Stimulated activated CD8-positive, alpha-beta memory T cell treated with anti-CD3 and anti-CD28 coated beads, Interleukin-4, amount 100 ng/mL, for 24 hours (primary cell): Measurements from ENCODE around the gene FZD7.

Experiments used
- DNase-seq: peaks from one replicate; pipeline ENCODE4 v3.0.0-alpha.2; 2020; ENCODE audit warnings: low read depth

The FZD7 gene

DNA sequence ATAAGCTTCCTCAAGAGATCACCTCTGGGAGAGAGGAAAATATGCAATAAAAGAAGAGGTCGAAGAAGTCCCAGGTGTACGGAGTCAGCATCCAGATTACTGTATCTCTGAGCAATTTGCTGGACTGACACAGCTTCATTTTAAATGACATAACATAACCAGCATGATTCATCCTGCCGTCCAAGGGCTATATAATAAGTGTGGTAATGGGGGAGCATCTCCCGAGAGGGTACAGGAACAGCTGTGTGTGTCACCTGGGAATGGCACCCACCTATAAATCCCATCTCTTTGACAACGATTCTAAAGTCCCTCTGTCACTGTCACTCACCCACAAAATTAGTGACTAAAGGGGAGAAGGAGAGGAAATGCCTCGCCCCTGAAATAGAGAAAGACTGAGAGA, 19.3 kb upstream of the FZD7 start:
- no peak for DNase-seq

DNA sequence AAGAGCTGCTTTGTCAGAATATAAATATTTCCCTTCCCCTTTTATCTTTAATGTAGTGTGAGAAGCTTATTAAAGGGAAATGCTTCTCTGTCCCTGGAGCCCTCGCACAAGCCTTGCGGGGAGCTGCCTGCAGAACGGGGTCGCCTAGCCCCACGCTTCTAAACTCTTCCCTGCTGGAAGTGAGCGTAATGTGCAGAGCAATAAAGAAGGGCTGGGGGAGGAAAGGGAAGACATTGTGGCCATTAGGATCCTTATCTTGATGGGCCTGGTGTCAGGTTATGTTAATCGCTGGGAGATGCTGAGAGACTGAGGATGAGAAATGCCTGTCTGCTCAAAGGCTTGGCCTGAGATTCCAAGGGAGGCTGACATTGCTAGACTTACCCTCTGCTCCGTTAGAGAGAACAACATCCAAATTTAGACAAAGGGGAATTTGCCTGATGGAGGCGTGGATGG, 18.9 kb upstream of the FZD7 start:
- DNase-seq: no peak

DNA sequence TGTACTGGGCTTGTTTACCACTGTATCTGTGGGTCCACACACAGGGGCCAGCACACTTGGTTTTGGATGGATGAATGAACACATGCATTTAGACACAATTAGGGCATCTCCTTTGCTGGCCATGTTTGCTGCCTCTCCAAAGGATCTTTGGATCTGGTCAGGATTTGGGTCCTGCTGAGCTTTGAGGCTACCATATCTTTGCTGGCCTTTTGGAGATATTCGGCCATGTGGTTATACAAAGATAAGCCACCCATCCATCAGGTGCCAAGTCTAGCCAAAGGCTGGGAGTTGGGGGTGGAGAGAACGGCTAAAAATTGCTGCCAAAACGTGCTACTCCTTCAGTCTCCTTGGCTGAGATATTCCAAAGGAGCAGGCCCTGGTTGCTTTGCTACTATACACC, 18.2 kb upstream of the FZD7 start:
- DNase-seq: no peak

DNA sequence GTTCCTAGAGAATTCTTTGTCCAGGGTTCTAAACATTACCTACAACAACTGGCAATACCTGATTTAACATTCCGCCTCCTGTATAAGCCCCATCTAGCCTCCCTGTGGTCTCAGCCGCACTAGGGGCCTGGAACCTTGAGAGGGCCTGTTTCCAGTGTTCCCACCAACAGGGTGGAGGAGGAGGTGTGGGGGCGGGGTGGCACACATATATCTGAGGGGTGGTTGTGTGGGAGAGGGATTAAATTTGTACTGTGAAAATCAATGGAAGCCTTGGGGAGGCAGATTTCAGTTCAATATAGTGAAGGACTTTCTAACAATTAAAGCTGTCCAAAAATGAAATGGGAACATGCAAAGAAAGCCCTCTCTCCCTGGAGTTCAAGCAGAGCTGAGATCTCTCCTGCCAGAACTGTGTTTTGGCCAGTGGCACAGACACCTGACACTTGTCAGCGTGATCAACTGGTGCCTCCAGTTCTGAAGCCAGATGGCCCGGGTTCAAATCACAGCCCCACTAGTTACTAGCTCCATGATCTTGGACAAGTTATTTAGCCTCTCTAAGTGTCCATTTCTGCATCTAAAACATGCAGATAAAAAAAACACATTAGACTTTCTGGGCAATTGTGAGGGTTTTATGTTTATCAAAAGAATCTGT, 17.0 kb upstream of the FZD7 start:
- DNase-seq: no peak

DNA sequence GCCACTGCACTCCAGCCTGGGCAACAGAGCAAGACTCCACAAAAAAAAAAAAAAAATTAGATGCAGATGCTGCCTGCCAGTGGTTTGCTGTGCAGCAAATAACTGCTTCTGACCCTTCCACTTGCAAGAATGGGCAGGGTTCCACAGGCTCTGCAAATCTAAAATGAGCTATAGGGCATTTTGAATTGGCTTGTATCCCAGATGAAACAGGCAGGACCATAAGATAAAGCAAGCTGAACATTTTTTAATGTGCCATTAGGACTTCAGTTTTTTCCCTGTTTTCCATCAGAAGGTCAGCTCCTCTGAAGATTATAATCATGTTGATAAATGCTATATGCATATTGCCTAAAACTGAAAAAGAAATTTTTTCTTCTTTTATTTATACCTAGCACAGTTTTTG, 15.7 kb upstream of the FZD7 start:
- no peak for DNase-seq

DNA sequence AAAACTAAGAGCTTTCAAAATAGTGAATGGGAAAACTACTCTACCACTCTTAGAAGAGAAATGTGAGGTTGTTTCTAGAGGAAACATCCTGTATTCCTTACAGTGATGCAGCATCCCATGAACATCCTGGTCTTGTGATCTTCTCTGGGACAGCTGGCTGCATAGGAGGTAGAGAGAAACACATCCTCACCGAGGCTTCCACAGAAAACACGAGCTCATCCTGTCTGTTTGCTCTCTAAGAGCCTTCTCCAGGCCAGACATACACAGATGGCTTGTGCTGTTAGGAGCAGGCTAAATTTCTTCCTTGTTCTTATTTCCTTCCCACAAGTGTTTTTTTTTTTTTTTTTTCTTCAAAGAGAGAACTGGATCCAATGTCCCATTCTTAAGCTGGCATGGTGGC, 14.7 kb upstream of the FZD7 start:
- DNase-seq: no peak

DNA sequence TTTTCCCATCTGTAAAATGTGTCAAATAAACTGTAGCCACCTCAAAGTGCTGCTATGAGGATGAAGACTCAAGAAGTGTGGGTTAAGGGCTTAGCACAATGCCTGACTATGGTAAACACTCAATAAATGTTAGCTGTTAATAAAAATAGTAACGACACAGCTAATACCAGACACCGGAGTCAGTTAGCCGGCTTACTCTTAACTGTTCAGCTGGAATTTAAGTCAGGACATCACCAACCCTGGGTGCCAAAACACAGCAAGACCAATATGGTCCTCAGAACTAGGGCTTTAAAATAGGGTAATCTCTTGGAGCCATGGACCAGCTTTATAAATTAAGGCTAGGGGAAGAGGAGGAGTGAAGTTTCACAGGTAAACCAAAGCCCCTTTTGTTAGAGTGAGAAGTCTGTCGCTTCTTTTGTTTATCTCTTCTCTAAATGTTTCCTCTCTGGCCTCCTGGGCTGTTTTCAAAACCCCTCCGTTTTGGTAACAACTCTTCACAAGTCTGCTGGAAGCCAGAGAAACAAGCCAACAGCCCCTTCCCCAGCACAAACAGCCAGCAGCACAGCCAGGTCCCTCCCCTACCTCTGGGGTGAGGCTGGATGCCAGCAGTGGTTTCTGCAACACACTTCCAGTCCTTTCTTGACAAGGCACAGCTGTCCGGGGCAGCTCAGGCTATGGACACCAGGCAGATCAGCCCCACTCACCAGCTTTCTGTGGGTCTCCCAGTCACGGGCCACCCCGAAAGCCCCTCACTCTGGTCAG, 13.8 kb upstream of the FZD7 start:
- DNase-seq: no peak

DNA sequence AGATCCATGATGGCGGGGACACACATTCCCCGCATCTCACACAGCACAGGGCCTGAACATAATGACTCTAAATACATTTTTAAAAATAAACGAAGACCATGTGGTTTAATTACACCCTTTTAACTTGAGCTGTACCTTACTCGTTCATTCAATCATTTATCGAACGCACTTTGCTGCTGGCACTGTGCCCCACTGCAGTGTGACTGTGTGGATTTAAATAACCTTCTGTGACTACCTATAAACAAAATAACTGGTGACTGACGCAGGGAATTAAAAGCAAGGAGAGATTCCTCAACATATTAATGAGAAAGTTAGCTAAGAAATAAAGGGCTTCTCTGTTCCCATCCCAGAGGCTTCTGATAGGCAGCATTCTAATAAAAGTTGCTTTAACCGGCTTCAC, 10.9 kb upstream of the FZD7 start:
- DNase-seq: no peak

DNA sequence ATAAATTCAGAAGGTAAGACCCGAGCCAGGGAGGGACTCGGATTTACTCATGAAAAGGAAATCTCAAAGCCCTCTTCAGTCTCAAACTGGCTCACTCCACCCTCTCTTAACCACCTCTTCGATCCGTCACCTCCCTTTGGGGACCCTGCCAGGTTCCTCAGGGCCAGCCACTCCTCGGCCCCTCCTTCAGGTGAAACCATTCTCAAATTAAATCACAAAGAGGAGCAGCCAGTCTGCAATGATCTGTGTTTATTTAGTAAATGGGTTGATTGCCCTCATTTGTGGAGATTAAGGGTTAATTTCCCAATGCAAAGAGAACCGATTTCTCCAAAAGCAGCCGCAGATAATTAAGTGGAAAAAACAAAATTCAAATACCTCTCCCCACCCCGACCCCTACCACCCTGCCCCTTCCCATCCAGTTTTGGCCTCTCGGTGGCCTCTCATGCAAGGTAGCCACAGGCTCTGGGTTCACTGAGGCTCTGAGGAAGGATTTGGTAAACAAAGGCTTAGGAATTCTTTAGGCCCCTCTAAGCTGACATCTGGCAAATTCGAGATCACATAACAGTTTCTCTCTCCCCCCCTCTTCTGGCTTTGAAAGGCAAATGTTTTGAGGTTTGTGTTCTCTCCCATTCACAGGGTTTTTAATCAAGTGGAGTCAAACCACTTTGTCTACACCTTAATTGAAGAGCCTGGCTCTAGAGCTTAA, 10.3 kb upstream of the FZD7 start:
- no peak for DNase-seq

DNA sequence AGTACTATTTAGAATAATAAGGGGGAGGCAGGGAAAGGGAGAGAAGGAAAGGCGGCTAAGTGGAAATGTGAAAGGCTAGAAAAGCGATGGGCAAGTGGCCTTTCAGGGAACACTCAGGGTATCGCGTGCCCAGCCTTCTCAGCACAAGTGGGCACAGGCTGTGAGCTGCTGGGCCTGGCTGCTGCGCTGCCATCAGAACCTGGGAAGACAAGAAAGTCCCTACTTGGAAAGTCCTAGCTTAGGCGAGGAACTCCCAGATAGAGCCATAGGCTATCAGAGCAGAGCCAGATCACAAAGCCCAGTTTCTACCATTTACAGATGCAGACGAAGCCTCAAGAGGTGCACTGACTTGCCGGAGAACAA, 9.8 kb upstream of the FZD7 start:
- DNase-seq: no peak

DNA sequence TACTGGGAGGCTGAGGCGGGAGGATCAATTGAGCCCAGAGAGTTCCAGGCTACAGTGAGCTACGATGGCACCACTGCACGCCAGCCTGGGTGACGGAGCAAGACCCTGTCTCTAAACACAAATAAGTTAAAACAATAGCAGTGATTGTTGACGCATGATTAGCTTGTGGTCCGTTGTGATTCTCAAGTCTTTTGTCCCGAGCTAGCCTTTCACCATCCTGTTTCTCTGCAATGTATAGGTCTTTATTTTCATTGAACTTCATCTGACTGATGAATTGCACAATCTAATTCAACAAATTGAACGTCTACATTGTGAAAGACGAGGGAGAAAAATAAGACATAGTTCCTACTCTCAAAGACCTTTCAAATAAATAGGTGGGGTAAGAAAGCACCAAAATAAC, 8.8 kb upstream of the FZD7 start:
- DNase-seq: no peak

DNA sequence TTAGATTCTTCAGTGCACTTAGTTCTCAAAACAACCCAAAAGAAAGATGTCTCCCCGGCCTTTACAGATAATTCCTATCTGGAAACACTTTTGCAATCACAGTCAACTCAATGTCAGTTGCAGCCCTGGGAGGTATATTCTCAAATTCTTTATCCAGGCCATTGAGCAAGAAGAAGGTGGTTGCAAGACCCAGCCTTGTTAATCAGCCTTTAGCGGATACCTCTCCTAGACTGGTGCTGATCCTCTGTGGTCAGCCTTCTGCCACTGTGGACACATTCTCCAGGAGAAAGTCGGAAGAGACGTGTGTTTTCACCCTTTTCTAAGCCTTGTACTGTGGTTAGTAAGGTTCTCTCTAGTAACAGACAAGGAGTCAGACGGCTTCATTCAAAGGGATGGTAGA, 7.8 kb upstream of the FZD7 start:
- no peak for DNase-seq

DNA sequence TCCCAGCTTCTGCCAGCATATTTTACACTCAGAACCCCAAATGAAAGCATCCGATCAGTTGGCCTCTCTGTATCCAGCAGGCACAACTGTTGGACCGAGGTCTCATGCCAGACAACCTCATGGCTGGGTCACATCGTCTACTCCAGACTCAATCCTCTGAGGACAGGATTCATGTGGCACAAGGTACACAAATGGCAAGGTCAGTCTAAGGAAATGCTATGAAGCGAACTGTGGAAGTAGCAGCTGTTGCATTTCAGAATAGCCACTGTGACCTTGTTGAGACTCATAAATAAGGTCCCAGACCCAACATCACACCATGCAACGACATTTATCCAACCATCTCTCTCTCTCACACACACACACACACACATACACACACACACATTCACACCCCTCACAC, 7.1 kb upstream of the FZD7 start:
- no peak for DNase-seq

DNA sequence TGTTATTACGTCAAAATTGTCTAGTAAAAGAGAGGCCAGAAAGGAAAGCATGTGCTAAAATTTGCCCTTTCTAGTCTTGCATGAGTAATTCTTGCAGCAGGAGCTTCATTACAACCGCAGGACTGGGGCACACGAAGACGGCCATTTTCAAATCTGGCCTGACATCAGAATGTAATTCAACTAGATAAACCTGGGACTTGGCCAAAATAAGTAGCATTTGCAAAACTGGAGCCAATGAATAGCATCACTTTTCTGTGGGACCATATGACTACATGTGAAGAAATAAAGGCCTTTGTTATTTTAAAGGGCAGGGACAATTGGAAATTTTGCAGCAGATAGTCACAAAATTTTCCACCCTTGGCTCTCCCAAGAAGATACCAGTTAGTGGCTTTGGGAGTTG, 3.0 kb upstream of the FZD7 start:
- no peak for DNase-seq

DNA sequence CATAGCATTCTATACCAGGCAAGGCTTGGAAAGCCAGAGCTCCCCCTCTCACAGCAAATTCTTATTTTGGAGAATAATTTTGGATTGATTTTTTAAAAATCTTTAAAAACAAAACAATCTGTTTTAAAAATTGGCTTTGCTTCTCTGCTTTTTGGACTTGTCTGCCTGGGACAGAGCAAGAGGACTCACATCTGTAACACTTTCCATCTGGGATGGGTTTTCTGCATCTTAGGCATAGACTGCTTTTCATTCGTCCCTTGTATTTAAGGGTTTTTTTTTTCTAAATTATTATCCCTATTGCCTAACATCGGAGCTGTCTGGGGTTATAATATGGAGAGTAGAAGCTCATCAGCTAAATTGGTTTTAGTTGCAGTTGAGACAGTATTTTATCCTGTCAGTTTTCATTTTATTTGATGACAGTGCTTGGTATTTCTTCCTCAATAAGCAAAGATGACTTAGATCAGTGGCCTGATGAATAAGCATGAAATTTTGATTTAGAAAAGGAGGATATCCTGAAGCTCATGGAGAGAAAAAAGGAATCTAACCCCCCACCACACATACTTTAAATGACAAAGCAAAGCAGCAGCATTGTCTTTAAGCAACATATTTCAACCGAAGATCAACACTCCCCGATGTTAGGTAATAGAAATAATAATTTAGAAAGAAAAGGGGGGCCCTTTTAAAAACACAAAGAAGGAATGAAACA, 2.3 kb upstream of the FZD7 start:
- DNase-seq: no peak

DNA sequence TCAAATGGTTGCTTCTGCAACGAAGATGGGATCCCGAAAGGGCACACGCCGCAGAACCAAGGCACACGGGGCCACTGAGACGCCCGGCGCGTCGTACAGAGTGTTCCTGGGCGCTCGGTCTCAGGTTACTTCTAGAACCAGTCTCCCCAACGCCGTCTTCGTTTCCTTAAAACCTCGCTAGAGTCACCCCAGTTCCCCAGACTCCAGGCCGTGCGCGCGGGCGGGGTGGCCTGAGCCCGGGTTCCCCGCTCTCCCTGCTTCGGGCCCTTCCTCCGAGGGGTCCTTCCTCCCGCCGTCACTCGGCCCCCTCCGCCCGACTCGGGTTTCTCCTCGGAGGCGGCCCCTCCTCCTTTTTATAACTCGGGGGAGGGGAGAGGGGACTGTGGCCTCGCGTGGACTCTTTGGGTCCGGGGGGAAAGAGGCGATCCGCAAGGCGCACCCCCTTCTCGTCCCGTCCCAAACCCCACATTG, 774 bp upstream of the FZD7 start:
- DNase-seq: peak; percentile 6

DNA sequence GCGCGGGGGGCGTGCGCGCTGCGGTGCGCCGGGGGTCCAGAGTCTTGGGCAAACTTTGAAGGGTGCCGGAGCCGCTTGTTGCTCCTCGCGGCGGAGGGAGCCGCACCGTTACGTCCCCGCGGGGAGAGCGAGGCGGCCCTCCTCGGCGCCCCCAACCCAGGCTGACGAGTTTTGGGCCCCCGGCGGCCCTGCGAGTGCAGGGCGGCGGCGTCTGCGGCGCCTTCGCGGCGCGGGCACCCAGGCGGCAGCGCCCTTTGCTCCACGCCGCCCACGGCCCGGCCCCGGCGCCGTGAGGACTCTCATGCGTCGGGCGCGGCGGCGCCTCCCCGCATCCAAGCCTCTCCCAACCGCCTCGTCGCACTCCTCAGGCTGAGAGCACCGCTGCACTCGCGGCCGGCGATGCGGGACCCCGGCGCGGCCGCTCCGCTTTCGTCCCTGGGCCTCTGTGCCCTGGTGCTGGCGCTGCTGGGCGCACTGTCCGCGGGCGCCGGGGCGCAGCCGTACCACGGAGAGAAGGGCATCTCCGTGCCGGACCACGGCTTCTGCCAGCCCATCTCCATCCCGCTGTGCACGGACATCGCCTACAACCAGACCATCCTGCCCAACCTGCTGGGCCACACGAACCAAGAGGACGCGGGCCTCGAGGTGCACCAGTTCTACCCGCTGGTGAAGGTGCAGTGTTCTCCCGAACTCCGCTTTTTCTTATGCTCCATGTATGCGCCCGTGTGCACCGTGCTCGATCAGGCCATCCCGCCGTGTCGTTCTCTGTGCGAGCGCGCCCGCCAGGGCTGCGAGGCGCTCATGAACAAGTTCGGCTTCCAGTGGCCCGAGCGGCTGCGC, 814 bp downstream of the FZD7 start:
- no peak for DNase-seq

DNA sequence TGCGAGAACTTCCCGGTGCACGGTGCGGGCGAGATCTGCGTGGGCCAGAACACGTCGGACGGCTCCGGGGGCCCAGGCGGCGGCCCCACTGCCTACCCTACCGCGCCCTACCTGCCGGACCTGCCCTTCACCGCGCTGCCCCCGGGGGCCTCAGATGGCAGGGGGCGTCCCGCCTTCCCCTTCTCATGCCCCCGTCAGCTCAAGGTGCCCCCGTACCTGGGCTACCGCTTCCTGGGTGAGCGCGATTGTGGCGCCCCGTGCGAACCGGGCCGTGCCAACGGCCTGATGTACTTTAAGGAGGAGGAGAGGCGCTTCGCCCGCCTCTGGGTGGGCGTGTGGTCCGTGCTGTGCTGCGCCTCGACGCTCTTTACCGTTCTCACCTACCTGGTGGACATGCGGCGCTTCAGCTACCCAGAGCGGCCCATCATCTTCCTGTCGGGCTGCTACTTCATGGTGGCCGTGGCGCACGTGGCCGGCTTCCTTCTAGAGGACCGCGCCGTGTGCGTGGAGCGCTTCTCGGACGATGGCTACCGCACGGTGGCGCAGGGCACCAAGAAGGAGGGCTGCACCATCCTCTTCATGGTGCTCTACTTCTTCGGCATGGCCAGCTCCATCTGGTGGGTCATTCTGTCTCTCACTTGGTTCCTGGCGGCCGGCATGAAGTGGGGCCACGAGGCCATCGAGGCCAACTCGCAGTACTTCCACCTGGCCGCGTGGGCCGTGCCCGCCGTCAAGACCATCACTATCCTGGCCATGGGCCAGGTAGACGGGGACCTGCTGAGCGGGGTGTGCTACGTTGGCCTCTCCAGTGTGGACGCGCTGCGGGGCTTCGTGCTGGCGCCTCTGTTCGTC, 1.7 kb downstream of the FZD7 start:
- DNase-seq: no peak

DNA sequence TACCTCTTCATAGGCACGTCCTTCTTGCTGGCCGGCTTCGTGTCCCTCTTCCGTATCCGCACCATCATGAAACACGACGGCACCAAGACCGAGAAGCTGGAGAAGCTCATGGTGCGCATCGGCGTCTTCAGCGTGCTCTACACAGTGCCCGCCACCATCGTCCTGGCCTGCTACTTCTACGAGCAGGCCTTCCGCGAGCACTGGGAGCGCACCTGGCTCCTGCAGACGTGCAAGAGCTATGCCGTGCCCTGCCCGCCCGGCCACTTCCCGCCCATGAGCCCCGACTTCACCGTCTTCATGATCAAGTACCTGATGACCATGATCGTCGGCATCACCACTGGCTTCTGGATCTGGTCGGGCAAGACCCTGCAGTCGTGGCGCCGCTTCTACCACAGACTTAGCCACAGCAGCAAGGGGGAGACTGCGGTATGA, 2.3 kb downstream of the FZD7 start:
- DNase-seq: no peak

DNA sequence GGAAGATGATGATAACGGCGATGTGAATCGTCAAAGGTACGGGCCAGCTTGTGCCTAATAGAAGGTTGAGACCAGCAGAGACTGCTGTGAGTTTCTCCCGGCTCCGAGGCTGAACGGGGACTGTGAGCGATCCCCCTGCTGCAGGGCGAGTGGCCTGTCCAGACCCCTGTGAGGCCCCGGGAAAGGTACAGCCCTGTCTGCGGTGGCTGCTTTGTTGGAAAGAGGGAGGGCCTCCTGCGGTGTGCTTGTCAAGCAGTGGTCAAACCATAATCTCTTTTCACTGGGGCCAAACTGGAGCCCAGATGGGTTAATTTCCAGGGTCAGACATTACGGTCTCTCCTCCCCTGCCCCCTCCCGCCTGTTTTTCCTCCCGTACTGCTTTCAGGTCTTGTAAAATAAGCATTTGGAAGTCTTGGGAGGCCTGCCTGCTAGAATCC, 3.0 kb downstream of the FZD7 start:
- DNase-seq: no peak

DNA sequence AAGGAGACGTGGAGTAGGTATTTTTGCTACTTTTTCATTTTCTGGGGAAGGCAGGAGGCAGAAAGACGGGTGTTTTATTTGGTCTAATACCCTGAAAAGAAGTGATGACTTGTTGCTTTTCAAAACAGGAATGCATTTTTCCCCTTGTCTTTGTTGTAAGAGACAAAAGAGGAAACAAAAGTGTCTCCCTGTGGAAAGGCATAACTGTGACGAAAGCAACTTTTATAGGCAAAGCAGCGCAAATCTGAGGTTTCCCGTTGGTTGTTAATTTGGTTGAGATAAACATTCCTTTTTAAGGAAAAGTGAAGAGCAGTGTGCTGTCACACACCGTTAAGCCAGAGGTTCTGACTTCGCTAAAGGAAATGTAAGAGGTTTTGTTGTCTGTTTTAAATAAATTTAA, 3.4 kb downstream of the FZD7 start:
- DNase-seq: no peak
